Stimulated activated memory B cell treated with anti-CD40 and anti-IgM and Interleukin-4, amounts not matched to agents 10 μg/mL and 1 μg/mL and 100 μg/mL, for 72 hours (primary cell): ENCODE data around the gene DELE1.

ENCODE experiments used
- ATAC-seq: fragments of 150-1000 bp; cut with Tn5 transposase; 2 replicates; pipeline ENCODE4 v1.10.0; 2021
- H3K27ac Mint-ChIP-seq: one replicate; pipeline ENCODE4 v1.8.0; 2022; ENCODE audit warnings: mild to moderate bottlenecking, mixed read lengths
- H3K27me3 Mint-ChIP-seq: one replicate; pipeline ENCODE4 v1.8.0; 2022; ENCODE audit warnings: mixed read lengths
- H3K36me3 Mint-ChIP-seq: one replicate; pipeline ENCODE4 v1.8.0; 2022; ENCODE audit warnings: mixed read lengths
- H3K4me1 Mint-ChIP-seq: one replicate; pipeline ENCODE4 v1.8.0; 2022; ENCODE audit warnings: mixed read lengths
- H3K4me3 Mint-ChIP-seq: one replicate; pipeline ENCODE4 v1.8.0; 2022; ENCODE audit warnings: mild to moderate bottlenecking, moderate library complexity, mixed read lengths
- H3K9me3 Mint-ChIP-seq: one replicate; pipeline ENCODE4 v1.8.0; 2022; ENCODE audit warnings: mixed read lengths

The DELE1 gene

GRCh38 chr5:141969783-141970771, 46.4 kb downstream of the DELE1 start:
- no peaks in the 10 kb centered on the region for H3K9me3 Mint-ChIP-seq
- no peaks in the 10 kb centered on the region for H3K27me3 Mint-ChIP-seq
- H3K4me1 Mint-ChIP-seq = peaks cover 40% of the 10 kb centered on the region
- H3K27ac Mint-ChIP-seq = peak overlapping the region; percentile 92
- H3K4me3 Mint-ChIP-seq = peak overlapping the region; percentile 86
- peaks cover 26% of the 10 kb centered on the region for H3K36me3 Mint-ChIP-seq
- peak; percentile 52 for ATAC-seq

GRCh38 chr5:141973871-141974595, 50.4 kb downstream of the DELE1 start:
- peaks cover 45% of the 10 kb centered on the region for H3K36me3 Mint-ChIP-seq
- H3K9me3 Mint-ChIP-seq = no peaks in the 10 kb centered on the region
- no peaks in the 10 kb centered on the region for H3K27me3 Mint-ChIP-seq
- H3K27ac Mint-ChIP-seq = no peak overlapping the region
- no peak overlapping the region for H3K4me3 Mint-ChIP-seq
- H3K4me1 Mint-ChIP-seq = peaks cover 16% of the 10 kb centered on the region
- no peak for ATAC-seq

- H3K27me3 Mint-ChIP-seq = no peaks in the 10 kb centered on the region
- ATAC-seq = no peak
- H3K36me3 Mint-ChIP-seq = peaks cover 56% of the 10 kb centered on the region
- no peaks in the 10 kb centered on the region for H3K4me1 Mint-ChIP-seq
- H3K27ac Mint-ChIP-seq = no peak overlapping the region
- no peak overlapping the region for H3K4me3 Mint-ChIP-seq
- no peaks in the 10 kb centered on the region for H3K9me3 Mint-ChIP-seq
Observed at GRCh38 chr5:141976176-141976575, 52.5 kb downstream of the DELE1 start.

GRCh38 chr5:141978389-141978788, 54.7 kb downstream of the DELE1 start:
- no peak for ATAC-seq
- no peak overlapping the region for H3K4me3 Mint-ChIP-seq
- H3K4me1 Mint-ChIP-seq = no peaks in the 10 kb centered on the region

GRCh38 chr5:141982626-141983025, 59.0 kb downstream of the DELE1 start:
- no peak overlapping the region for H3K4me3 Mint-ChIP-seq
- peaks cover 53% of the 10 kb centered on the region for H3K36me3 Mint-ChIP-seq
- no peaks in the 10 kb centered on the region for H3K27me3 Mint-ChIP-seq
- ATAC-seq = no peak
- no peak overlapping the region for H3K27ac Mint-ChIP-seq
- no peaks in the 10 kb centered on the region for H3K4me1 Mint-ChIP-seq
- no peaks in the 10 kb centered on the region for H3K9me3 Mint-ChIP-seq

More at GRCh38 chr5:141978389-141978788, 54.7 kb downstream of the DELE1 start:
- H3K9me3 Mint-ChIP-seq = no peaks in the 10 kb centered on the region
- no peak overlapping the region for H3K27ac Mint-ChIP-seq
- no peaks in the 10 kb centered on the region for H3K27me3 Mint-ChIP-seq
- peaks cover 61% of the 10 kb centered on the region for H3K36me3 Mint-ChIP-seq

GRCh38 chr5:141986072-141986471, 62.4 kb downstream of the DELE1 start:
- no peak overlapping the region for H3K4me3 Mint-ChIP-seq
- no peak overlapping the region for H3K27ac Mint-ChIP-seq
- H3K9me3 Mint-ChIP-seq = no peaks in the 10 kb centered on the region
- ATAC-seq = no peak
- H3K27me3 Mint-ChIP-seq = no peaks in the 10 kb centered on the region
- H3K36me3 Mint-ChIP-seq = peaks cover 37% of the 10 kb centered on the region
- no peaks in the 10 kb centered on the region for H3K4me1 Mint-ChIP-seq

GRCh38 chr5:141989720-141990119, 66.0 kb downstream of the DELE1 start:
- Mint-ChIP-seq H3K36me3 (peaks cover 33% of the 10 kb centered on the region), H3K27me3 (no peaks in the 10 kb centered on the region), H3K4me1 (peaks cover 7% of the 10 kb centered on the region), H3K4me3 (no peak overlapping the region), H3K9me3 (no peaks in the 10 kb centered on the region), H3K27ac (no peak overlapping the region)
- no peak for ATAC-seq
